Astrocyte of the hippocampus (primary cell): ENCODE measurements around the gene PFDN6.
A peak's percentile ranks its signal among the peaks of the same experiment; 100 is the strongest.
"Not testable (repeated sequence)": the region's sequence is repeated elsewhere in the genome, so short reads cannot be mapped to it uniquely, and the experiment has no call there.

Experiments
- DNase-seq: peaks from one replicate; pipeline ENCODE4 v3.0.0; 2011; ENCODE audit warnings: low read depth, low spot score

The PFDN6 gene

GRCh38 chr6:33273924-33274902, 15.2 kb upstream of the PFDN6 start:
- DNase-seq: no peak

GRCh38 chr6:33275795-33276580, 13.4 kb upstream of the PFDN6 start:
- DNase-seq: not testable (repeated sequence)

GRCh38 chr6:33276581-33276863, 12.9 kb upstream of the PFDN6 start:
- no peak for DNase-seq

- peak; percentile 85 for DNase-seq
Observed at GRCh38 chr6:33276864-33277662, 12.3 kb upstream of the PFDN6 start, which contains the start of gene B3GALT4. Gene B3GALT4 (plus strand): TSS chr6:33277123. CDS start chr6:33277420, 297 bp downstream.

- no peak for DNase-seq
Observed at GRCh38 chr6:33277663-33278391, 11.6 kb upstream of the PFDN6 start.

DNA sequence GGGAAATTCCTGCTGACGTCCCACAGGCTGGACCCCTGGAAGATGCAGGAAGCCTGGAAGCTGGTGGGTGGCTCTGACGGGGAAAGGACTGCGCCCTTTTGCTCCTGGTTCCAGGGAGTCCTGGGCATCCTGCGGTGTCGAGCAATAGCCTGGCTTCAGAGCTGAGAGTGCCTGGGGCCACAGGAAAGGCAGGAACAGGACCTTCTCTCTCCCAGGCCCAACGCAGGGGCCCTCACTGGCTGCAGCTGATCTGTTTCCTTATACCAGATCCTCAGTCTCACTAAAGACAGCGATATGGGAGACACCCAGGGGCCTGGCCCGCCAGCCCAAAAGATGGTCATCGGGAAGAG, 11.0 kb upstream of the PFDN6 start:
- DNase-seq: no peak

DNA sequence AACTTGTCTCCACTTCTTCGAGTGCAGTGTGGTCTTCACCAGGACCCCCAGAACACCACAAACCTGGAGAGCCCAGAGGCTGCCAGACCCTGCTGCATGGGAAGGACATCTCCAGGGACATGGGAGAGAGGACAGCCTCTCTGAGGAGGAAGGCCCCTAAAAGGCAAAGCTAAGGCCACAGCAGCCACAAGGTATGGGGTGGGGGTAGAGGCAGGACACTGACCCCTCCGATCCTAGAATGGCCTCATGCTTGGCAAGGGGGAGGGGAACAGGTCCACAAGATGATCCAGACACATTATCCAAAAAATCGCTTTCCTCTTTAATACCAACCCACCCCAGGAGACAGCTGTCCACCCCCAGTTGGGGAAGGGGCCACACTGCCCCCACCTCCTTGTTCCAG, 10.6 kb upstream of the PFDN6 start:
- DNase-seq: no peak

- DNase-seq: no peak
Observed at GRCh38 chr6:33279257-33279695, 10.1 kb upstream of the PFDN6 start.

DNA sequence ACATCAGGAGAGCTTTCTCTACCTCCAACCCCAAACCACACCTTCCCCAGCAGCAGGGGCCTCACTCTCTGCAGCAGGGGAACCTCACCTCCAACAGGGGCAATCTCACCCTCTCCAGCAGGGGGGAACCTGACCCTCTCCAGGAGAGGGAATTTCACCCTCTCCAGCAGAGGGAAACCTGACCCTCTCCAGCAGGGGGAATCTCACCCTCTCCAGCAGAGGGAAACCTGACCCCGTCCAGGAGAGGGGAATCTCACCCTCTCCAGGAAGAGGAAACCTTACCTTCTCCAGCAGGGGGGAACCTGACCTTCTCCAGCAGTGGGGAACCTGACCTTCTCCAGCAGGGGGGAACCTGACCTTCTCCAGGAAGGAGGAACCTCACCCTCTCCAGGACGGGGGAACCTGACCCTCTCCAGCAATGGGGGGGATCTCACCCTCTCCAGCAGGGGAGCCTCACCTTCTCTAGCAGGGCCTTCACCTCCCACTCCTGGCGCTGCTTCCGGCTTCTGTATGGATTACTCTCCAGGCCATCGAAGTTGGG, 9.4 kb upstream of the PFDN6 start:
- peak; percentile 65 for DNase-seq

DNA sequence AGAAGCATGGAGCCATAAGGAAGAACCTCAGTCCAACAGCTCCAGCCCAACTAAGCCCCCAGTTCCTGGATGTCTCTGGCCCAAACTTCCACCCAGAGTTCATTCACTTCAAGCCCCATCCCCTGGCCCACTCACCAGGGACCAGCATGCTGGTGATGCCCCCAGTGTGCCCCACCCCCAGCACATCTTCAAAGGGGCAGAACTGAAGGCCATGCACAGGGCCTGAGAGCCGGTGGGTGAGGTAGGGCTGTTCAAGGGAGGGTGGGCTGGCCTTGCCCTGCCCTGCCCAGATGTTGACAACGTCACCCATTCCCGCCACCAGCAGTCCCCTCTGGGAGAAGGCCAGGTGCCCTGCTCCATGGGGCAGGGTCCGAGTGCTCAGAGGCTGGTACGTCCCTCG, 8.9 kb upstream of the PFDN6 start:
- DNase-seq: no peak

- not testable (repeated sequence) for DNase-seq
Observed at GRCh38 chr6:33285214-33285613, 4.2 kb upstream of the PFDN6 start.

DNA sequence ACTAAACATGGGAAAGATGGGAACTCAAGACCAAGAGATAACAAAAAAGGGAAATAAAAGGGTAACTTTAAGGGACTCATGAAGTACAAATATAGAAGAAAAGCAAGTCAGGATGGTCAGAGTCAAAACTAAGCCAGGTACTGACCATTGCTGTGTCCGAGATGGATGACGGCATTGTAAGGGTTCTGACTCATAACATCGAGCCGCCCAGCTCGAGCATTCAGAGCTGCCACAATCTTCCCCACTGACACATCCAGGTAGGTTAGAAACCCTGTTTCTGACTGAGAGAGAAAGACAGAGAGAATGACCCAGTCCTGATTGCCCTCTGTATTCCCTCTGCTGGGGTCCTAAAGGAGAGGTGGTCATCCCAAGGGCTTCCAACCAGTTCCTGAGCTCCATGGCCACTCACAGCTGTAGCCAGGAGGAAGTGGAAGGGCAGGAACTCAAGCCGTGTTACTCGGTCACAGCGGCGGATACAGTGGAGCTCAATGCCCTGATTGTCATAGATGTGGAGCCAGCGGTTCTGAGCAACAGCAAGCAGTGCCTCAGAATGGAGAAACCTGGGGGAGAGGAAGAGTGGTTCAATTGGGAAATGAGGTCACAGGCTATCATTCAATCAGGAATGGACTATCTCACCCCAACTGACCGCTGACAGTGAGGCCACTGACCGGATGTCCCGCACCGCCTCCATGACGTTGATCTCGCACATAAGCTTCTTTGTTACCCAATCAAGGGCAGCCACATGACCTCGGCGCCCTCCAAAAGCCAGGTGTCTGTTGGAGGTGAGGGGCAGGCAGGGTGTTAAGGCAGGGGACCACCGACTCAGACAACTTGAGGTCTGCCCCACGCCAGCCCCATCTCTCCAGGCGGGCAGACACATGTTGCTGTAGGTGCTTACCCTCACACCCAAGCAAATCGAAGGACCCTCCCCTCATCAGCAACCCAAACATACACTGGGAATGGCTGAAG, 2.2 kb upstream of the PFDN6 start:
- DNase-seq: no peak

DNA sequence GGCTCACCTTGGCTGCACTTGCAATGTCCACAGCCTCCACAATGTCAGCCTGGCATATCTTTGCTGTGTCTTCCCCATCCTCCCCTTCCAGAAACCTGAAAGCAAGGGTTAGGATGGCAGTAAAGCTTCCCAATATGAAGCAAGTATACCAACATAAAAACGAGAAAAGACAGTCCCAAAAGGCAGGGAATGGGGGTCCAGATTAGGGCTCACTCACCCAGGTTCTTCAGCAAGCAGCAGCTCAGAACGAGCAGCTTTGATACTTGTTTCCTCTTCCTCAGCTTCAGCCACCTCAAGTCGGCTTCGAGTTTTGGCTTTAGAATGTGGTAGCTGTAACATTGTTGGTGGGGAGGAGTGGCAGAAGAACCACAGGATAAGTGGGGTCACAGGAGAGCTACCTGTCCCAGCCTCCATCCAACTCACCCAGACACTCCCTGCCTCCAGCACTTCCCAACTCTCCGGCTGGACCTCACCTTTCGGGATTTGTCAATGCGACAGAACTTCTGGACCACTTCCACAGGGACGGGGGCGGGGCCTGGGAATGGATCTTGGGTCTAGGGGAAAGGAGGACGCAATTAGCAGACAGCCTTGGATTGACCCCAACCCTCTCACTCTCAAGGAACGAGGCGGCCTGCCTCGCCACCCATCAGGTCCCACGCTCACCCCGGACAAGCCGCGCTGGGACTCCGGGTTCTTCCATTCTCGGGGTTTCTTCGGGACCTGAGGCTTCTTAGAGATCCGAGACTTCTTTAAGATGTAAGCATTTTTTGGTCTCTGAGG, 1.1 kb upstream of the PFDN6 start:
- DNase-seq: no peak

DNA sequence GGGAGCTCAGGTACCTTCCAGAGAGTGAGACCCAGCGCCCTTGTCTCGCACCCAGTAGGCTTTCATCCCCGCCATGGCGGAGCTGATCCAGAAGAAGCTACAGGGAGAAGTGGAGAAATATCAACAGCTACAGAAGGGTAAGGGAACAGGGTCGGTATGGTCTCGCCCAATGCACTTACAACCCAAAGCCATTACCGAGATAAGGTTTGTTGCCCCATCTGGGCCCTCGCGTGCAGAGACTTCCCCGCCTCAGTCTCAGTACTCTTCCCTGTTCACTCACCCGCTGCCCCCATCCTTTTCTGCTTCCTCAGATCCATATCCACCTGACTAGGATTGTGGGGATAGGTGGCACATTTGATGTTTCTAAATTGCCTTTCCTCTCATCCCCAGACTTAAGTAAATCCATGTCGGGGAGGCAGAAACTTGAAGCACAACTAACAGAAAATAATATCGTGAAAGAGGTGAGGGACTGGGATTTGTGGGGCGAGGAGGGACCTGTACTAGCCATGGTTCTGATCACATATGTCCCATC, 449 bp downstream of the PFDN6 start:
- no peak for DNase-seq

DNA sequence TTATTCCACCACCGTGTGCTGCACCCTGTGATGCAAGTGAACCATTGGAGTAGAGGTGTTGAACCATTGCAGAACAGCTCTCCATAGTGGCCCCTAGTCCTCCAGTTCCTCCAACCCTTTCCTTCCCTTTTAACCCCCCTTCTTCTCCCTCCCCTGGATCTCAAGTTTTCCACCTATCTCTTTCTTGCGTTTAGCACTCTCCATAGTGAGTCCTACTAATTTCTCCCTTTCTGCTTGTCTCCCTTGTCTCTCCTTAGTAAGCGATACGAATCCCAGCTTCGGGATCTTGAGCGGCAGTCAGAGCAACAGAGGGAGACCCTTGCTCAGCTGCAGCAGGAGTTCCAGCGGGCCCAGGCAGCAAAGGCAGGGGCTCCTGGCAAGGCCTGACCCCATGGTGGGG, 1.1 kb downstream of the PFDN6 start:
- DNase-seq: no peak

DNA sequence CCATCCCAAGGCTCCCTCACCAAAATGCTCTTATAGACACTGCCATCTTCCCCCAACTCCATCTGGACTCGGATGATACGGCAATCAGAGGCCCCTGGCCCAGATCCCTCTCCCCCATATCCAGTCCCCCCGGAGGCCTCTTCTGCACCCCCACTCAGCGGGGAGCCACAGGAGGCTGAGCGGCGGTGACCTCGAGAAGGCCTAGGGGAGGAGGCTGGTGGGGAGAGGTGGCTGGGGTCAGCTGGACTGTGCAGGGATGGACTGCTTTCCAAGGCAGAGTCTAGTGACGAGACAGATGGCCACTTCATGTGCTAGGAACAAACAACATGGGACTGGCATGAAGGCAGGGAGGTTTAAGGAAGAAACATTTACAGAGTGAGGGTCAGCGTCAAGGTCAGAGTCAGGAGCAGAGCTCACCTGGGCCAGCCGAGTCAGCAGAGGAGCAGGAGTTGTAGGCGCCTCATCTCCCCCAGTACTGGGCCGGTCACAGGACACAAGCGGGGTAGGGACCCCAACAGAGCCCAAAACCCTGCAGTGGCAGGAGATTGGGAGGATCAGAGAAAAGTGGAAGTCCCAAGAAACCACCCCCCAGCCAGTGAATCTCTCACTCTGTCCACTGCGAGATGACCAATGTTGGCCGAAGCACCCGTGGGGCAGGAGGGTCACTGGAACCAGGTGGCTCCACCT, 3.7 kb downstream of the PFDN6 start:
- no peak for DNase-seq

- DNase-seq: no peak
Observed at GRCh38 chr6:33294086-33294823, 4.9 kb downstream of the PFDN6 start.
